GM12872 (cell line): ENCODE measurements around the gene MKLN1.

Source experiments
- CTCF ChIP-seq: IDR thresholded peaks from 3 replicates; pipeline ENCODE4 v1.5.1; 2011; ENCODE audit warnings: low read depth, mild to moderate bottlenecking, low read length, moderate library complexity; ENCODE audit not compliant: insufficient read depth

MKLN1 gene

DNA sequence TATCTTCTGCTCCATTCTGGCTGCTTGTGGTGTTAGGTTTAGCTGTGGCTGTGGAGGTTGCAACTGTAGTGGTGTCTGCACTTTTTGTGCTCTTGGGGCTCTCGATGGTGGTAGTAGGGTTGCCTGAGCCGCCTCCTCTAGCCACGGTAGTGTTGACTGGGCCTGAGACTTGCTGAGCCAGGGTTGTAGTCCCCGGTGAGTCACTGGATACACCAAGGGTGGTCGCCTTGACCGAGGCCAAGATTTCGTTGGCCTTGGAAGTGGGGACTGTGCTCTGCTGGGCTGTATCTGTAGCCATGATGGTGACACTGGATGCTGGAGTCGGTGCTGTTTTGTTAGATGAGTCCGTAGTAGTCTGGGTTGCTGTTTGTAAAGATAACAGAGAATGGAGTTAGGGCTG, 183.4 kb downstream of the MKLN1 start:
- no peak for TF ChIP-seq CTCF

- TF ChIP-seq CTCF: no peak
These were observed 184.3 kb downstream of the MKLN1 start for GRCh38 chr7:131511774-131512535.

GRCh38 chr7:131513245-131514061, 185.8 kb downstream of the MKLN1 start:
- TF ChIP-seq CTCF: peak; percentile 99

- TF ChIP-seq CTCF: no peak
These were observed 189.7 kb downstream of the MKLN1 start for GRCh38 chr7:131517218-131517923.

- TF ChIP-seq CTCF: no peak
These were observed 190.9 kb downstream of the MKLN1 start for GRCh38 chr7:131518626-131519025.

DNA sequence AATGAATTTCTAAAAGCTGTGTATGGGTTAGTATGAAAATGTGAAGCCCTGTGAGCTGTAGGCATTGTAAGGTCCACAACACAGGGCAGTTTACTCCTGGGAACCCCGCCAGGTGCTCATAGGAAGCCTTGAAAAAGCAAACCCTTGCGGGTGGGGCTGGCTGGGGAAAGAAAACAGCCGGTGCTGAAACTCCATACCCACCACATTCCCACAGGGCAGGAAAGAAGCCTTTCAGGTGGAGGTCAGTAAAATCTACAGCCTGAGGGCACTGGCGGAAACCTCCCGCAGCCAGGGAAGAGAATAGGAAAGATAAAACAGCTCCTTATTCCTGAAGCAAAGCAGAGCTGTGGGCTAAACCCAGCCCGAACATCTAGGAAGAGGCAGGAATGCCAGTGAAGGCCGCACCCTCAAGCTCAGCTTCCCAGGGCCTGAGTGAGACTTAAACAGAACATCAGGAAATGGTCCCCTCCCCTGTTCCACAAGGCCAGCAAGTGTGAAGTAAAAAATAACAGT, 194.0 kb downstream of the MKLN1 start:
- no peak for TF ChIP-seq CTCF
